Suppressor macrophage (primary cell): ENCODE measurements around the gene MMEL1.

Experiments
- DNase-seq, 4 experiments: peaks; one replicate each; pipeline ENCODE4 v3.0.0-alpha.2; 2020 to 2022

MMEL1 gene

DNA sequence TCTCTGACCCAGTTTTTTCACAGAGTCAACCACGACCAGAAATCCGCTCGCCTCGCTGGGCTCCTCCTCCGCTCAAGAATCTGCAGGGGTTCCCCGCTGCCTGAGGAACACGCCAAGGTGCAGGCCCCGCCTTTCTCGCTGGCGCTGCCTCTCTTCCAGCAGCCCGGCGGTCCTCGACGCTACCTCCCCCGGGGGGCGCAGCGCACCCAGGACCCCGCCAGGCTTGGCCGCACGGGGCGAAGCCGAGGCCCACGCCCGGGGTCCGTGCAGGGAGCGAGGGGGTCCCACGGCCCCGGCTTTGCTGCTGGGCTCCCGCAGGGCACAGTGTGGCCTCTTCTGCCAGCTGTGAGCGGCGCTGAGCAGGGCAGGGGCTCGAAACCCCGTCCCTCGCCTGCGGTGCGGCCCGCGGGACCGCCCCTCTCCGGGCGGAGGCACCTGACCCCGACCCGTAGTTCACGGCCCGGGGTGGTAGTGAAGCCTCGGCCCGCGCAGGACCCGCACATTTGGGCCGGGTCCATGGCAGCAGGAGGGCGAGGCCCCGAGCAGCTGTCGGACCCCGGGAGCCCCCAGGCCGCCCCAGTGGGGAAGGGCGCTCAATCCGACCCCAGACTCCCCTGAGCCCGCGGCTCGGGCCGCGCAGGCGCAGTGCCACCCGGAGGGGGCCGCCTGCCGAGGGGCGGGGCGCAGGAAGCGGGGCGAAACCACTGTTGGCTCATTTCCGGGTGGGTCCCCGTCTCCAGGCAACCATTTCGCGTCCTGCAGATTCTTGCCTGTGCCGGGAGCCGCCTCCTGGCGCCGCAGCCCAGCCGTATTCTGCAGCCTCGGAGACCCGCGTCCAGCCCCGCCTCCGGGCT is 10.0 kb upstream of the MMEL1 start:
- DNase-seq = peak; percentile 90 to 96 (median 94)

DNA sequence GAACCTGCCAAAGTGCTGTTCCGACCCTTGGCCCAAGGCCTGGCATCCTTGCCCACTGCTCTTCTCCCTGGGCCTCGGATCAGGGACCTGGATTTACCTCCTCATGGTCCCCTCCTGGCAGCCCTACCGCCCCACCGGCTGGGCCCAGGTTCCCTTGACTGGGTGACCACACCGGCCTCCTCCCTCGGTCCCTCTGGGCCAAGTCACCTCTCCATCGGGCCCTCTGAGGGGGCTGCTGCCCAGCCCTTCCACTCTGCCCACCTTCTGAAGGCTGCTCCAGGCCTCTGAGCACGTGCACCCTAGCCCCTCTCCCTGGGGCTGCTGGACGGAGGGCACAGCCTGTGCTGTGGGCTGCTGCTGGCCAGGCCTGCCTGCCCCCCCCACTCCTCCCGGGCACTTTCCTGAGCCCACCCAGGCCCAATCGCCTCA is 9.3 kb upstream of the MMEL1 start:
- no peak for DNase-seq

DNA sequence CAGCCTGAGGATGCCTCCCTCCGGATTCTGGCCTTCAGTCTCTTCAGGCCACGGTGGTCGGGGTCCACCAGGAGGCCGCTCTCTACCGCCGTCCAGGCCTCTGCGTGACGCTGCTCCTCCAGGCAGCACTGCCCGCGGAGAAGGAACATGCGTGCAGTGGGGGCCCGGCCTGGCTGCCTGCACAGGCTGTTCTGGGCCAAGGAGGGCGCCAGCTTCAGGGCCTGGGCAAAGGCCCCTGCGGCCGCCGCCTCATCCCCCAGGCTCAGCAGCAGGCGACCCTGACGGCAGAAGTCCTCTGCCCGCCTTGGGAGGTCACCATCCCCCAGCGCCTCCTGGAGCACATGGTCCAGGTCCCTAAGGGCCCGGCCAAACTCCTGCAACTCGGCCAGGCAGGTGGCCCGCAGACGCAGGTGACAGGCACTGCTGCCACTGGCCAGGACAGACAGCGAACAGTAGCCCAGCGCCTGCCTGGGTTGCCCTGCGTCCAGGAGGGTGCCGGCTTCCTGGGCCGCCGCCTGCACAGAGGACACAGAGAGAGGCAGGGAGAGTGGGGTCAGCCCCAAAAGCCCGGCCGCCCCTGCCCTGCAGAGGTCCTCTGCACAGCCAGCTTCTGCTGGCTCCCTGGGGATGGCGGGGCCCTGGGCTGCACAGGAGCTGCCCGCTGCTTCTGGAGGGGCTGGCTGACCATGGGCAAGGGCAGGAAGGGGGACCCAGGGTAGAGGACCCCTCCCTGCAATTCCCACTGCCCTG is 8.7 kb upstream of the MMEL1 start:
- DNase-seq = no peak

DNA sequence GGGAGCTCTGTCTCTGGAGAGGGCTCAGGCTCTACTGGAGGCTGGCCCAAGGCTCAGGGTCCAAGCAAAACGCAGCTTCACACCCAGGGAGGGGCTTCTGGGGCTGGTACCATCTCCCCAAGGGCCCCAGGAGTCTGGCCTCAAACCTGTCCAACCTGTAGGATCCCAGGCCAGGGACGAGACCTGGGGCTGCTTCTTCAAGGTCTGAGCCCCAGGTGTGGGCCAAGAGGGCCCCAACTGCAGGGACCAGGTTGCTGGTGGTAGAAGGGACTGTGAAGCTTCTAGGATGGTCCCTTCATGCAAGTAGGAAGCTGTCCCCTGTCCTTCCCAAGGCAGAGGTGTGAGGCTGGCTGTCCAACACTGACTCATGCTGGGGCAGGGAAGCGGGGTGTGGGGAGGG is 7.8 kb upstream of the MMEL1 start:
- no peak for DNase-seq

DNA sequence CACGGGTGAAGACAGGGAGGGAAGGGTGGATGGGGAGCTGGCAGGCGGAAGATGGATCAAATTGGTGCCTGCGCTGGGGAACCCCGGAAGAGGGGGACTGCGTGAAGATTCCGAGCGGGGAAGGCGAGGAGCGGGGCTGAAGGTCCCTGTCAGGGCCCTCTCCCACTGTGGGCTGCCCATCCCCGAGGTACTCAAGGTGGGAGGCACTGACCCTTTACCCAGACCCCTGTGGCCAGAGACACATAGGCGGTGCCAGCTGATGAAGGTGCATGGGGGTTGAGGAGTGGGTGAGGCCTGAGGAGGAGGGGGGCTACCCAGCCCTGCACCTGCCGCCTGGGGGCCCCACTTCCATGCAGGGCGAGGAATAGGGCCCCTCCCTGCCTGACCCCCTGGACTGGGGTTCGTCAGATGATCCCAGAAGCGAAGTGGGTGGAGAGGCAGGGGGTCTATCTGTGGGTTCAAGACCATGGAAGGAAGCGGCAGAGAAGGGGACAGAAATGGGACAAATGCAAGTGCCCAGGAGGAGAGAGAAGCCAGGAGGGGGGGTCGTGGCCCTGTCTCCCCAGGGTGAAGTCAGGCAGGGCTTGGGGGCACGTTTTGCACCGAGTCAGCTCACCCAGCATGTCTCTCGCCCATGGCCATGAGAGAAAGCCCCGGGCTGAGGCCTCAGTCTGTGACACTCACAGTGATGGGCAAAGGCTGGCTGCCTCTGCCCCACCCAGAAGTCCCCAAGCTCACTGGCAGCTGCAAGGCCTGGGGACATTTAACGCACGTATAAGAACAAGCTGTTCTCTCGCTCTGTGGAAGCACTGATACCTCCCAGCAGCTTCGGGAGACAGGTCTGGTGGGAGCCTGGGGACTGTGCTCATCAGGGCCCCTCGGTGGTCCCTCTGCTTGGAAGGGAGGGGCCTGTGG is 7.0 kb upstream of the MMEL1 start:
- DNase-seq = no peak

DNA sequence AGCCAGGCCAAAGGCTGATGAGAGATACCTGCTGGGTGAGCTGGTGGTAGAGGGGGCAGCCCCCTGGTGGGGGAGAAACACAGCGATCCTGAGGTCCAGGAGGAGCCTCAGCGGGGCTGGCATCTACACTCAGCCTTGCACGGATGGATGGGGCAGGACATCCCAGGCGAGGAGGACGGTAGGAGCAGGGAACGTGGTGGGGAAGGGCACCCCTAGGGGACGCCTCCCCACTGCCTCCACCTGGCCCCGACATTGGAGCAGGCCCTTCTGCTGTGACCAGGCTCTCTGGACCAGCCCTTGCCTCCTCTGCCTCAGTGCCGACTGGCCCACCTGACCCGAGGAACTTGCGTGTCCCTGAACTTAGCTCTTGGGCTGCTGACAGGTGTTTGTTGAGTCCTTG is 6.4 kb upstream of the MMEL1 start:
- DNase-seq = no peak

DNA sequence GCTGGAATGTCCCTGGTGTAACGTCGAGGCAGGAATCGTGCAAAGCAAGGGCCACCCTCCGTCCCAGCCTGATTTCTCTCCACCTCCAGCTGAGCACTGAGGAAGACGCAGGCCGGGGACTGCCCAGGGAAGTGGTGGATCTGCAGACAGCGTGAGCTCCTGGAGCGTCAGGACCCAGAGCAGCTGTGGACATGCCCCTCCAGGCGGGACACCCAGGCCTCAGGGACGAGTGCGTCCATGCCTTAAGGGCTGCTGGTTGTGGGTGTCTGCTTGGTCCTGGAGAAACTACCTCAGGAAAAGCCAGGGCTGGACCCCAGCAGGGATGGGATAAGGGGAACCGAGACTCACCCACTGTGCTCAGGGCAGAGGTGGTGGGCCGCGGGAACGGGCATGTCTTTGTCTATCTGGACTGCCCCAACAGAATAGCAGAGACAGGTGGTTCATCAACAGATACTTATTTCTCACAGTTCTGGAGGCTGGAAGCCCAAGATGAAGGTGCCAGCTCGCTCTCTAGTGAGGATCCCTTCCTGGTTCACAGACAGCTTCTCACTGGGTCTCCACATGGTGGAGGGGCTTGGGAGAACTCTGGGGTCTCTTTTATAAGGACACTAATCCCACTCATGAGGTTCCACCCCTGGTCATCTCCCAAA is 5.8 kb upstream of the MMEL1 start:
- no peak for DNase-seq

DNA sequence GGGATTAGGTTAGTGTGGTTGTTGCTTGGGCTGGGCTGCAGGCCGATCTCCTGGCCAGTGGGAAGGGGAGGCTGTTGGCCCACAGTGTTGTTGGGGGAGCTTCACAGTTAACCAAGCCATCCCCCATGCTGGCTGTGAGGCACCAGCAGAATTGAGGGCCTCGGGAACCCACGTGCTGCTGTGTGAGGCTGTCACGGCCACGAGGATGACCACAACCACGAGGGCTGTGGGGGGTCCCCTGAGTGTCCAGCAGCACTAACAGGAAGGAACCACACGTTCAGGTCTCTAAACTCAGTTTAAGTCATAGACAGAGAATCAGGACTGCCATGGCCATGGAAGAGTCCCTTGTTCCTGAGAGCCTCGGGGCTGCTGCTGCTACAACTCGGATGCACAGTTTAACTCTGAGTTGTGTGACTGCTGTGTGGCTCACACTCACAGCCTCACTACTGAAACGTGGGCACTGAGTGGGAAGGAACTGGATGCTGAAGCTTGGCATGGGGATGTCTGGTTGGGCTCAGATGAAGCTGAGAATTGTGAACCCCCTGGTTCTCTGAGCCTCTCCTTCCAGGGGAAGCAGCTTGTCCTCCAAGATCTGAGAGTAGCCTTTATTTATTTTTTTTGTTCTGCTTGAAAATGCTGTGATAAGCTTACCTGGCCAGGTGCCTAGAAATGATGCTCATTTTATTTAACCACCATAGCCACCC is 4.8 kb upstream of the MMEL1 start:
- no peak for DNase-seq

DNA sequence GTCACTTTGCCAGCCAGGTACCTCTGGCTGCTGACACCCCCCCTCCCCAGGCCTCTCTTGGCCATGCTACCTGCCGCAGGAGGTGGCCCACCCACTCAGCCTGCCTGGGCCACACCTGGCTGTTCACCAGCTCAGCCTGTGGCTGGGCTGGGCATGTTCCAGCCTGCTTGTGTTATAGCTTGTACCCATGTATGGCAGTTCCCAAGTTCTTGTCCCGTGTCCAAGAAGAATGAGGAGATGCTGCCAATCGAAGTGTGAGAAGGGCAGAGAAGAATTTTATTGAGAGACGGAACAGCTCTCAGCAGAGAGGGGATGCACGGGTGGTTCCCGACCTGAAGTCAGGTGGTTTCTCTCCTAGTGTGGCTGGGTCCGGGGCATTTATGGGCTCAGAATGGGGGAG is 3.9 kb upstream of the MMEL1 start:
- DNase-seq = no peak

DNA sequence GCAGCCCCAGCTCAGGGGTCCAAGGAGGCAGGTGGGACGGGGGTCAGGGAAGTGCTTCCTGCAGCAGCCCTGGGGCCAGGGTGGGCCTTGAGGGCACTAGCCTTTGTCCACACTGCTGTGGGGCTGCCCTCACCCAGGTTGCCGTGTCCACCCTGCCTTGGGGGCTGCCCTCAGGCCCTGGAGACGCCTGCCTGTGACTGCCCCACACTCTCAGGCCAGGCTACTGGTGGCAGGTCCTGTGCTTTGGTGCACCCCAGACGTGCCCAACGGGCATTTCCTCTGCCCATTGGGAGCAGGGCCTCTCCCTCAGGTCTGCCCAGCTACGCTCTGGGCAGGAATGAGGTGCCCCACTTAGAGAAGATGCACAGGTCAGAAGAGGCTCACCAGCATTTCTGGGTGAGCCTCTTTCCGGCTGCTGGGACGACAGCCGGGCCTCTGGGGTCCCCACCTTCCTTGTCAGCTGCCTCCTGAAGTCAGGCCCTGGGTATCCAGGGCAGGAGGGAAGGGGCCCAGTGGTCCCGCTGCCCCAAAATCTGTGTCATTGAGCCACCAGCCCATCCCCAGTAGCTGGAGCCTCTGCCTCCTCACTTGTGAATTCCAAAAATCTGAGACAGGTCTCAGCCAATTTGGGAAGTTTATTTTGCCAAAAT is 2.7 kb upstream of the MMEL1 start:
- DNase-seq = no peak

DNA sequence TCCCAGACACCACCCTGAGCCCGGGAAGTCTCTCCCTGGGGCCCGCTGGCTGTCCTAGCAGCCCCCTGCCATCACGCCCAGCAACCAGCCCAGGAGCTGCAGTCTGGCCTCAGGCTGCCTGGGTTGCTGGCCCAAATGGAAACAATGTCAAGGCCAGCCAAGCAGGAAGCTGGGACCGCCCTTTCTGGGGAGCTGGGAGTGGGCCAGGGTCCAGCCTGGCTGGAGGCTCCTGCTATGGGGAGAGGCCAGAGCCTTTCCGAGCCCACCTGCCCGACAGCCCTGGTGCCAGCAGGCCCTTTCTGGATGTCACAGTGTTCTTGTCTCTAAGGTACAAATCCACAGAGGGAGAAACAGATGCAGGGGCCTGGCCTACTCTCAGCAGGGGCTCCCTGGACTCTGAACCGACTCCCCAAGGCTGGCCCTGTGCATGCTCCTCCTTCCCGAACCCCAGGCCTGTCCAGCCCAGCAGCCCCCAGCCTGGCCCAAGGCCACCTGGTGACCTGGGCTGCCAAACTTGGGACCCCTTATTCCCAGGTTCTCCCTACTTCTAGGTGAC is 1.2 kb upstream of the MMEL1 start:
- DNase-seq = no peak

DNA sequence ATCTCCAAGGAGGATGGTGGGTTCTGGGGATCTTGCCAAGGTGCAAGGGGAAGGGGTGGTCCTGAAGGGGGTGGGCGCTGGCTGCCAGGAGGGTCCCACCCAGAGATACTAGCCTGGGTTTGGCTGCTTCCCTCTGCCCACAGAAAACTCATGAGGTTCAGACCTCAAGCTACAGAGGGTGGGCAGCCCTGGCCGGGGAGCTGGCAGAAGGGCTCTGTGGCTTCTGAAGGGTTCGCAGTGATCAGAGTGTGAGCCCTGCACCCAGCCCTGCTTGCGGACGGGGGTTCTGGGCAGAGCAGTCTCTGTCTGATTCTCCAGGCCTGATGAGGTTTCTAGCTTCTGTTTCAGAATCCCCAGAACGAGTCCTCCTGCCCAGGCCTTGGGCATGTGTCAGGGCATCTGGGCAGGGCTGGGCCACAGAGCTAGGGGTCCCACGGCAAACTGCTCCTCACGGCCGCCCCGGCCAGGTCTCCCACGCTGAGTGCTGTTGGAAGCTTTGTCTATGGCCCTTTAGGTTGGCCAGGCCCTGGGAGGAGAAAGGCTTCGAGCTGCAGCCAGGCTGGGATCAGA is 635 bp upstream of the MMEL1 start:
- no peak for DNase-seq

DNA sequence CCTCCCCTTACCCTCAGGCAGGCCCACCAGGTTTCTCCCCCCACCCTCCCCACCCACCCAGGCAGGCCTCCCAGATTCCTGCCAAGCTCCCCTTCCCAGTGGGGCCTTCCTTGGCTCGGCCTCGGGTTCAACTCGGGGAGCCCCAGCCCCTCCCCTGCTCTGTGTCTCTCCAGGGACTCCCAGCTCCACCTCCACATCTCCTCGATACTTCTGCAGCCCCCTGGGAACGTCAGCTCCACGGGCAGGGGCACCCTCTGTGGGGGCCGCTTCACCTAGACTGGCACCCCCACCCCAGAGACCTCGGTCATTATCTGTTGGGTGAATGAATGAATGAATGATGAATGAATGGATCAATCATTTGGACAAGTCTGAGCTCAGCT is 775 bp downstream of the MMEL1 start:
- DNase-seq = no peak

DNA sequence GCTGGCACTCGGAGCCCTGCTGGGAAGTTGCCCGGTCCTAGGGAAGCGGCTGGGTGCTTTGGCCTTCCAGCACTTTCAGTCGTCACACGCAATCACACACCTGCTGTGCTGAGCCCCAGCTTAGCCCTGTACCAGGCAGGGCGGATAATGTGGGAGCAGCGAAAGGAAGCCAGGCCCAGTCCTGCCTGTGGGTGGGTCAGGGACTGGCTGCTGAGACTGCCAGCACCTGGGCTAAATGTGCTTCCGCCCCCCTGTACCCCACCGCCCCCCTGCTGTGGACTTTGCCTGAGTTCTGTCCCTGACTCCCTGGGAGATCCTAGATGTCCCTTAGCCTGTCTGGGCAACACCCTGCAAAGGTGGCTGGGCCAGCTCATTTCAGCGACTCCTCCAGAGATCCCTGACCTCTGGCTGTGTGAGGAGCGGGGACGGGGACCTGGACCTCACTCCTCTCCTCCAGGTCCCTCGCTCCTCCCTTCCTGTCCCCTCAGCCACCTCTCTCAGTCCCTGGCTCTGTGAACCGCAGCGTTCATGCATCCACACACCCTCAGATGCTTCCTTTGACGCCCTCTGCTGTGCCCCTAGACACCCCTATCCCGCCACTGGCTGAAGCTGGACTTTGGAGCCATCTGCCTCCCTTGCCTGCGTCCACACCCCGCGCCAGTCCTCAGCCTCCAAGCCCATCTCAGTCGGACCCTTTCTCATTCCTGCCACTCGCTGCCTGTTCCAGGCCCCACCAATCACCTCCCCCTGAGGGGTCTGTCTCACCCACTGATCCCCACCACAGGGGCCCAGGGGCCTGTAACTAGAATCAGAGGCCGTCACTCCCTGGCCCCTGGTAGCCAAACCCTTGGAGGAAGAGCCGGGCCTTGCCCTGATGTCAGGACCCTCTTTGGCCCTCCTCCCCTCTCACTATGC is 1.4 kb downstream of the MMEL1 start:
- no peak for DNase-seq

DNA sequence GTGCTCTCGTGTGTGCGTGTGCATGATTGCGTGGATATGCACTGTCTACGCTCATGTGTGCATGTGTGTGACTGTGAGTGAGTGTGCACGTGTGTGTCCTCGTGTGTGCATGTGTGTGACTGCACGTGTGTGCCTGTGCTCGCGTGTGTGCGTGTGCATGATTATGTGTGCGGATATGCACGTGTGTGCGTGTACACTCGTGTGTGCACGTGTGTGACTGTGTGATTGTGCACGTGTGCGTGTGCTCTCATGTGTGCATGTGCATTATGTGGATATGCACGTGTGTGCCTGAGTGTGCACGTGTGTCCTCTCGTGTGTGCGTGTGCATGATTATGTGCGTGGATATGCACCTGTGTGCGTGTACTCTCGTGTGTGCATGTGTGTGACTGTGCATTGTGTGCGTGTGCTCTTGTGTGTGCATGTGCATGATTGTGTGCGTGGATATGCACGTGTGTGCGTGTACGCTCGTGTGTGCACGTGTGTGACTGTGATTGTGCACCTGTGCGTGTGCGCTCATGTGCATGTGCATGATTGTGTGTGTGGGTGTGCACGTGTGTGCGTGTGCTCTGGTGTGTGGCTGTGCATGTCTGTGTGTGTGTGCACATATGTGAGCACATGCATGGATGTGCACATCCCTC is 2.2 kb downstream of the MMEL1 start:
- no peak for DNase-seq

DNA sequence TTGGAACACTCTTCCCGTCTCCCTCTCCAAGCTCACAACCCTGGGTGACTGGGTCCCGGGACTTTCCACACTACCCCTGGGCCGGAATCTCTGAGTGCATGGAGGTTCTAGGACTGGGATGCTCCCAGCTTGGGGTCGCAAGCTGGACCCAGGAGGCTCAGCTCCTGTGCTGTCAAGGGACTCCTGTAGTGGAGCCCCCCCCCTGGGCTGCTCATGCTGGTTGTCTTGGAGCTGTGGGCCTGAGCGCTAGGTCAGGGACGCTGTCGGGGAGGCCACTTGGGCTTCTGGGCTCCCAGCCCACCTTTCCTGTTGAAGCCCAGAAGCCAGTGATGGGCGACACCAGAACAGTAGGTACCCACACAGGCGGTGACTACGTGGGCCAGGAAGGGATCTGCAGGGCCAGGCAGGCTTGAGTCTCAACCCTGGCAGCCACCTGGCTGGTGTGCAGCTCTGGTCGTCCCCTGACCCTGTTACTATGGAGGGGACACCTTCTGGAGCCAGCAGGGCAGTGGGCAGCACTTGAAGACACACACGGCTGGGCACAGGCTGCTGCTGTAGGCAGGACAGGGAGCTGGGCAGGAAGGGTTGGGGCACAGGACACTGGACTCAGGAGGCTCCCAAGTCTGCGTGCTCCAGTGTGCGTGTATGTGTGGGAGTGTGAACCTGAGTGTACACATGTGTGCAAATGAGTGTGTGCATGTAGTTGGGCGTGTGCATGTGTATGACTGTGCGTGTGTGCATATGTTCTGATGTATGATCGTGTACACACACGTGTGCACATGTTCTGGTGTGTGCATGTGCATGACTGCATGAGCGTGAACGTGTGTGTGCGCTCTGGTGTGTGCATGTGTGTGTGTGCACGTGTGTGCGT is 3.0 kb downstream of the MMEL1 start:
- DNase-seq = no peak

DNA sequence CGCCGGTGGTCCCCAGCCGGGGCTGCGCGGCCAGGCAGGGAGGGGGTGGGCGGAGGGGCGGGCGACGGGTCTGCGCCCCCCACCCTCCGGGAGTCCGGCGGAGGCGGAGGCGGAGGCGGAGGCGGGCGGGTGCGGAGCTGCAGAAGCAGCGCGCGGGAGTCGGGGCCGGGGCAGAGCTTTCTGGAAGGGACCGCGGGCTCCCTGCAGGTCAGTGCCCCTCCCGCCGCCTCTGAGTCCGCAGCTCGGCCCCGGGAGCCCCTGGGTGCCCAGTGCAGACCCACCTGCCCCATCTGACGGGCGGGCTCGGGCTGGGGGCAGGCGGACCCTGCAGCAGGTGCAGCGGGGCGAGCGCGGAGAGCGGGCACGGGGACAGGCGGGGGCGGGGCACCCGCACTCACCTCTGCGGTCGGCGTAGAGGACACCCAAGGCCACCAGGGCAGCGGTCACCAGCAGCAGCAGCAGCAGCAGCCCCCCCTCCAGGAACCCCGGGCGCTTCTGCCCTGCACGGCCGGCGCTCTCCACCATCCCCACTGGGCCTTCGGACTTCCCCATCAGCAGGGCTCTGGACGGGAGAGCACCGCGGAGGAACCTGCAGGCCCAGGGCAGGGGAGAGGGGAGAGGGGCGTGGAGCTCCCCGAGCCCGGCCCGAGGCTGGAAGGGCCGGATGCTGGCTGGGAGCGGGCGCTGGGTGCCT is 3.7 kb downstream of the MMEL1 start:
- DNase-seq = no peak
